Right lobe of liver (tissue), 4 donors: ENCODE measurements around the gene SPATA20.

Experiments used
- CTCF ChIP-seq, 4 donors: fragments of 200-600 bp in 3 of 4; fragments of 450-650 bp in 1 of 4; IDR thresholded peaks; one replicate each; pipeline versions ENCODE4 v1.5.1 to v1.8.0; 2016 to 2022; ENCODE audit warnings: antibody characterized with exemption in 4 of 4, mild to moderate bottlenecking in 2 of 4
- POLR2A ChIP-seq: fragments of 450-650 bp; IDR thresholded peaks from one replicate; pipeline ENCODE4 v1.6.1; 2017; ENCODE audit warnings: antibody characterized with exemption, mild to moderate bottlenecking
- donor health status: DM: no; HTN: no; CAD: no.
- donor health status: DM: no; HTN: no; CAD: no.
- donor health status: DM: no; HTN: yes; CAD: no.

- TF ChIP-seq POLR2A (no peak), CTCF (IDR thresholded peaks at IDR 0.05) (no peak)
These were observed 33.5 kb upstream of the SPATA20 start for GRCh38 chr17:50513495-50513894.
